Thyroid gland (tissue), 4 donors: ENCODE measurements around the gene CLEC2B. TPM values are rescaled to one million over a fixed set of nuclear protein-coding genes. Genes with fewer than 3 reads are reported as not detected.

ENCODE experiments used
- DNase-seq, 2 donors: peaks; one replicate each; pipeline ENCODE4 v3.0.0-alpha.2; 2019
- H3K27ac ChIP-seq, 3 donors: fragments of 200-600 bp; sonication (generic); 1 replicate in 2 of 3; 2 replicates in 1 of 3; pipeline ENCODE4 v1.5.1; 2016 to 2019; ENCODE audit warnings: mild to moderate bottlenecking in 1 of 3, moderate library complexity in 1 of 3
- H3K27me3 ChIP-seq: fragments of 200-600 bp; sonication (generic); one replicate; pipeline ENCODE4 v1.5.1; 2019
- H3K36me3 ChIP-seq, 2 donors: fragments of 200-600 bp; sonication (generic); one replicate each; pipeline ENCODE4 v1.5.1; 2016 to 2019
- H3K4me1 ChIP-seq, 2 donors: fragments of 200-600 bp; sonication (generic); one replicate each; pipeline ENCODE4 v1.5.1; 2017 to 2019
- H3K4me3 ChIP-seq, 3 donors: fragments of 200-600 bp; sonication (generic); replicated peaks in 1 of 3; 1 replicate in 2 of 3; 2 replicates in 1 of 3; pipeline ENCODE4 v1.5.1; 2016; ENCODE audit warnings: mild to moderate bottlenecking in 1 of 3
- H3K9me3 ChIP-seq: fragments of 200-600 bp; sonication (generic); one replicate; pipeline ENCODE4 v1.5.1; 2017
- POLR2A ChIP-seq, 2 donors: fragments of 450-650 bp; IDR thresholded peaks; one replicate each; pipeline ENCODE4 v1.6.1; 2017; ENCODE audit warnings: antibody characterized with exemption in 2 of 2, mild to moderate bottlenecking in 2 of 2, moderate library complexity in 1 of 2
- WGBS, 2 donors: methylation state at CpG; one replicate each; pipeline ENCODE4 v1.1.5; 2017; 5-methylcytosine and 5-hydroxymethylcytosine counted together
- intact Hi-C: fragments of 100-400 bp; cut with DNase I; formaldehyde crosslinking; loops from one replicate; pipeline ENCODE4 v1.15.1; 2023
- total RNA-seq, 4 donors: library from RNA; depleted of rRNA; stranded (reverse); fragments of >200 nt; gene quantifications; one replicate each; pipeline ENCODE4 v1.2.3, GENCODE V29; 2016
- TF ChIP-seq, protein P1 (sequence below), 6 experiments: fragments of 200-600 bp in 3 of 6; fragments of 450-650 bp in 3 of 6; sonication (generic) in 3 of 6; IDR thresholded peaks; one replicate each; pipeline ENCODE4 v1.5.1; 2016 to 2019; ENCODE audit warnings: antibody characterized with exemption in 6 of 6, mild to moderate bottlenecking in 2 of 6, inconsistent platforms in 1 of 6, moderate library complexity in 1 of 6

Gene CLEC2B
- total RNA-seq, 4 donors from 2014 or later = 7.3 to 25.2 (median 16.7) TPM

DNA sequence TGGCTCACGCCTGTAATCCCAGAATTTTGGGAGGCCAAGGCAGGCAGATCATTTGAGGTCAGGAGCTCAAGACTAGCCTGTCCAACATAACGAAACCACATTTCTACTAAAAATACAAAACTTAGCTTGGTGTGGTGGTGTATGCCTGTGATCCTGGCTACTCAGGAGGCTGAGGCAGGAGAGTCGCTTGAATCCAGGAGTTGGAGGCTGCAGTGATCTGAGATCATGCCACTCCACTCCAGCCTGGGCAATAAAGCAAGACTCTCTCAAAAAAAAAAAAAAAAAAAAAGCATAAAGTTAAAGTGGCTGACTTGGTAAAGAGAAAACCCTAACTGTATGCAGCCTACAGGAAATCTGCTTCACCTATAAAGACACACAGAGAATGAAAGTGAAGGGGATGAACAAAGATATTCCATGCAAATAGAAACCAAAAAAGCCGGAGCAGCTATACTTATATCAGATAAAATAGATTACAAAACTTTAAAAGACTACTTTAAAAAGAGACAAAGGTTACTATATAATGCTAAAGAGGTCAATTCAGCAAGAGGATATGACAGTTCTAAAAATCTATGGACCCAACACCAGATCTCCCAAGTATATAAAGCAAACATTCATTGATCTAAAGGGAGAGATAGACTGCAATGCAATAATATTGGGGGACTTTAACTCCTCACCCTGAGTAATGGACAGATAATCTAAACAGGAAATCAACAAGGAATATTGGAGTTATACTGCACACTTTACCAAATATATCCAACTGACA, 4.1 kb downstream of the CLEC2B start:
- Histone ChIP-seq H3K4me3 (no peak overlapping the region), H3K36me3 (no peaks in the 10 kb centered on the region), H3K9me3 (no peaks in the 10 kb centered on the region), H3K4me1 (no peaks in the 10 kb centered on the region), H3K27me3 (no peaks in the 10 kb centered on the region), H3K27ac (peak overlapping the region in 1 of 3 donors; percentile 60)
- WGBS, 2 donors = 73 to 86% methylated on average over 4 of the region's 4 CpGs
- intact Hi-C loops = no loop called here
- no peak for DNase-seq
- TF ChIP-seq, protein P1, sequence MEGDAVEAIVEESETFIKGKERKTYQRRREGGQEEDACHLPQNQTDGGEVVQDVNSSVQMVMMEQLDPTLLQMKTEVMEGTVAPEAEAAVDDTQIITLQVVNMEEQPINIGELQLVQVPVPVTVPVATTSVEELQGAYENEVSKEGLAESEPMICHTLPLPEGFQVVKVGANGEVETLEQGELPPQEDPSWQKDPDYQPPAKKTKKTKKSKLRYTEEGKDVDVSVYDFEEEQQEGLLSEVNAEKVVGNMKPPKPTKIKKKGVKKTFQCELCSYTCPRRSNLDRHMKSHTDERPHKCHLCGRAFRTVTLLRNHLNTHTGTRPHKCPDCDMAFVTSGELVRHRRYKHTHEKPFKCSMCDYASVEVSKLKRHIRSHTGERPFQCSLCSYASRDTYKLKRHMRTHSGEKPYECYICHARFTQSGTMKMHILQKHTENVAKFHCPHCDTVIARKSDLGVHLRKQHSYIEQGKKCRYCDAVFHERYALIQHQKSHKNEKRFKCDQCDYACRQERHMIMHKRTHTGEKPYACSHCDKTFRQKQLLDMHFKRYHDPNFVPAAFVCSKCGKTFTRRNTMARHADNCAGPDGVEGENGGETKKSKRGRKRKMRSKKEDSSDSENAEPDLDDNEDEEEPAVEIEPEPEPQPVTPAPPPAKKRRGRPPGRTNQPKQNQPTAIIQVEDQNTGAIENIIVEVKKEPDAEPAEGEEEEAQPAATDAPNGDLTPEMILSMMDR (IDR thresholded peaks at IDR 0.05) = no peak
- no peak for TF ChIP-seq POLR2A (IDR thresholded peaks at IDR 0.05)

DNA sequence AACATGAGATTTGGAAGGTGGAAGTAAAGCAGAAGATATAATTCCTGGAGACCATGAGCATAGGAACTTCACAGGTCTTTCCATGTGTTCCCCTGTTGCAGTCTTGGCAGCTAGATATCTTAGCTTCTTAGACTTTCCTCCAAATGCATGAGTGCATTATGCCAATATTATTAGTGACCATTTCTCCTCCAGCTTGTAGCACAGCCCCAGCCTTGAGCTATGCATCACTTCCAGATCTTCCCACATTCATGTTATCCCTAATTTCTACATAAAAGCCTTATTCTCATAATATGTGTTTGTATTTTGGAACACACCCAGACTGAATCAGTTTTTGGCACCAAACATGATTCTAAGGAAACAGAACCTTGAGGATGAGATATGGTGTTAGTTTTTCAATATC, 11.0 kb downstream of the CLEC2B start:
- DNase-seq = no peak
- TF ChIP-seq, protein P1 (IDR thresholded peaks at IDR 0.05) = no peak
- no peak for TF ChIP-seq POLR2A (IDR thresholded peaks at IDR 0.05)
- no peaks in the 10 kb centered on the region for H3K9me3 ChIP-seq
- no peaks in the 10 kb centered on the region for H3K27me3 ChIP-seq
- intact Hi-C loops = no loop called here
- H3K4me1 ChIP-seq = no peaks in the 10 kb centered on the region
- no peak overlapping the region for H3K4me3 ChIP-seq
- no peaks in the 10 kb centered on the region for H3K36me3 ChIP-seq
- H3K27ac ChIP-seq = no peak overlapping the region

DNA sequence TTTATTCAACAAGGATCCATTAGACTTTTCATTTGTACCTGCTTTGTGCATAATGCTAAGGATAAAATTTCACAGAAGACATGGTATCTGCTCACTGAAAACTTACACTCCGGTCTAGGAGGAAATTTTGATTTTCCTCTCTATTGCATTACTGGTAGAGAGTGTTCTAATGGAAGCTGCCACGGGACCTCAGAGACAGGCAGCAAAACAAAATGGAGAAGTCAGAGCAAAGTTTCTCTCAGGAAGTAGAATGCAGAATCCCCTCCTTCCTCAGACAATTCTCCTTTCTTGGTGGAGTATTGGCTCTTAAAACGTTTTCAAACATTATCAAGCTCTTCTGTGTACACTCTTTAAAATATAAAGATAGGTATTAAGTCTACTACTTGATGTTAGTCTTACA, 12.3 kb downstream of the CLEC2B start:
- no peak for DNase-seq
- no peaks in the 10 kb centered on the region for H3K4me1 ChIP-seq
- intact Hi-C loops = no loop called here
- H3K4me3 ChIP-seq = no peak overlapping the region
- H3K27ac ChIP-seq = no peak overlapping the region
- no peaks in the 10 kb centered on the region for H3K9me3 ChIP-seq
- TF ChIP-seq POLR2A (IDR thresholded peaks at IDR 0.05) = no peak
- TF ChIP-seq, protein P1 (IDR thresholded peaks at IDR 0.05) = no peak
- WGBS, 2 donors = 65 to 67% methylated on average over 3 of the region's 3 CpGs
- H3K27me3 ChIP-seq = no peaks in the 10 kb centered on the region
- H3K36me3 ChIP-seq = no peaks in the 10 kb centered on the region

DNA sequence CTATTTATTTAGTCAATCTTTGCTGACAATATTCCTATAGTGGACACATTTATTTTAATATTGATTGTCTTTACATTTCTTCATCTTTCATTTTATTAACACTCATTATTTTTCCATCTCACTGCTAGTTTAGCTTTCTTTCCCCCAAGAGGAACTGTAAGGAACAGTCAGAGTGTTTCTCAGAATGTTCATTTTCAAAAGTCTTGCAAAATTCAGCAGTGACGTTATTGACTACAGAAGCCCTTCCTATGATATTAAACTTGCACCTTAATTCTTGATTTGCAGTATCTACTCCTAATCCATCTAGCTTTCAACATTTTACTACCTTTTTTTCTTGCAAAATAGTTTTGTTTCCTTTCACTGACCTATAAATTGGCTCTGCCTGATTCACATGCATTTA, 13.0 kb downstream of the CLEC2B start:
- Histone ChIP-seq H3K36me3 (no peaks in the 10 kb centered on the region), H3K4me1 (no peaks in the 10 kb centered on the region), H3K4me3 (no peak overlapping the region), H3K27me3 (no peaks in the 10 kb centered on the region), H3K27ac (no peak overlapping the region), H3K9me3 (no peaks in the 10 kb centered on the region)
- TF ChIP-seq, protein P1 (IDR thresholded peaks at IDR 0.05) = no peak
- no peak for TF ChIP-seq POLR2A (IDR thresholded peaks at IDR 0.05)
- no peak for DNase-seq
- 82 to 85% methylated on average over 1 of the region's 1 CpG for WGBS, 2 donors
- intact Hi-C loops = no loop called here

DNA sequence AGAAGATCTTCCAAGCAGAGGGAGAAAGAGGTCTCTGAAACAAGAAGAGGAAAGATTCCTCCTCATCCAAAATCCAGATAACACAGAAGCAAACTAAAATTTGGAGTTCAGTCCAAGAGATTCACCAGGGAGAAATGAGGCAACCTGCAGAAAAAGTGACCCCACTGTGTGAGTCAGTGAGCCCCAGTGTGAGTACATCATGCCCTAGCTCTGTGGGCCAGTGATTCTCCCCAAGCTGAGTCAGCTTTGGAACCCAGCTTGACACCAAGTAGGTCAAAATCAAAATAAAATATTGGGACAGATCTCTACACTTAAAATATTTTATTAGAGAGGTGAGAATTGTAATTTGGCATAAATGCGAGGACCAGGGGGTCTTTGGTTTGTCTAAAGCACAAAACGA, 17.2 kb downstream of the CLEC2B start:
- 82 to 85% methylated on average over 2 of the region's 2 CpGs for WGBS, 2 donors
- TF ChIP-seq POLR2A (IDR thresholded peaks at IDR 0.05) = no peak
- TF ChIP-seq, protein P1 (IDR thresholded peaks at IDR 0.05) = no peak
- H3K27me3 ChIP-seq = no peaks in the 10 kb centered on the region
- intact Hi-C loops = no loop called here
- H3K9me3 ChIP-seq = no peaks in the 10 kb centered on the region
- H3K27ac ChIP-seq = no peak overlapping the region
- H3K4me3 ChIP-seq = no peak overlapping the region
- no peak for DNase-seq
- H3K36me3 ChIP-seq = no peaks in the 10 kb centered on the region
- H3K4me1 ChIP-seq = no peaks in the 10 kb centered on the region
